Trophoblast cell (in vitro differentiated cells and primary cell): ENCODE results near the gene ARF1.

Experiments used
- DNase-seq, 2 donors: peaks; one replicate each; pipeline ENCODE4 v3.0.0-alpha.2; 2016
- H2AFZ ChIP-seq: 2 replicates; pipeline ENCODE4 v1.6.1; 2013; ENCODE audit warnings: low read length, moderate library complexity, mild to moderate bottlenecking; ENCODE audit not compliant: insufficient read depth, poor library complexity
- H2AK5ac ChIP-seq: 2 replicates; pipeline ENCODE4 v1.6.1; 2013; ENCODE audit warnings: mild to moderate bottlenecking, low read length
- H2BK120ac ChIP-seq: 2 replicates; pipeline ENCODE4 v1.6.1; 2013; ENCODE audit warnings: low read length, mild to moderate bottlenecking, moderate library complexity; ENCODE audit not compliant: insufficient read depth, poor library complexity
- H2BK12ac ChIP-seq: 2 replicates; pipeline ENCODE4 v1.6.1; 2013; ENCODE audit warnings: mild to moderate bottlenecking, low read length, moderate library complexity
- H2BK5ac ChIP-seq: 2 replicates; pipeline ENCODE4 v1.6.1; 2013; ENCODE audit warnings: low read length, low read depth, moderate library complexity, mild to moderate bottlenecking; ENCODE audit not compliant: poor library complexity
- H3K14ac ChIP-seq: 2 replicates; pipeline ENCODE4 v1.6.1; 2013; ENCODE audit warnings: mild to moderate bottlenecking, low read length
- H3K18ac ChIP-seq: 2 replicates; pipeline ENCODE4 v1.6.1; 2013; ENCODE audit warnings: mild to moderate bottlenecking, low read length
- H3K23ac ChIP-seq: 2 replicates; pipeline ENCODE4 v1.6.1; 2013; ENCODE audit warnings: low read length
- H3K27ac ChIP-seq: 2 replicates; pipeline ENCODE4 v1.5.1; 2013; ENCODE audit warnings: low read depth, mild to moderate bottlenecking, inconsistent platforms, low read length, moderate library complexity
- H3K27me3 ChIP-seq: 2 replicates; pipeline ENCODE4 v1.6.1; 2013; ENCODE audit warnings: inconsistent platforms, mild to moderate bottlenecking, low read length, moderate library complexity; ENCODE audit not compliant: insufficient read depth
- H3K36me3 ChIP-seq, 2 experiments: 1 replicate in 1 of 2; 2 replicates in 1 of 2; pipeline ENCODE4 v1.6.1; 2013; ENCODE audit warnings: low read length in 2 of 2, mild to moderate bottlenecking in 2 of 2, moderate library complexity in 1 of 2; ENCODE audit not compliant: insufficient read depth in 2 of 2, control insufficient read depth in 1 of 2
- H3K4ac ChIP-seq: 2 replicates; pipeline ENCODE4 v1.6.1; 2013; ENCODE audit warnings: low read depth, mild to moderate bottlenecking, low read length, moderate library complexity
- H3K4me1 ChIP-seq, 2 experiments: 1 replicate in 1 of 2; 2 replicates in 1 of 2; pipeline ENCODE4 v1.6.1; 2013; ENCODE audit warnings: low read length in 2 of 2, mild to moderate bottlenecking in 2 of 2, moderate library complexity in 1 of 2; ENCODE audit not compliant: insufficient read depth in 2 of 2, control insufficient read depth in 1 of 2
- H3K4me2 ChIP-seq: 2 replicates; pipeline ENCODE4 v1.6.1; 2013; ENCODE audit warnings: inconsistent platforms, mild to moderate bottlenecking, low read length, moderate library complexity
- H3K4me3 ChIP-seq: 2 replicates; pipeline ENCODE4 v1.5.1; 2013; ENCODE audit warnings: mild to moderate bottlenecking, low read depth, low read length, inconsistent platforms
- H3K79me1 ChIP-seq: one replicate; pipeline ENCODE4 v1.6.1; 2013; ENCODE audit warnings: low read length
- H3K79me2 ChIP-seq: 2 replicates; pipeline ENCODE4 v1.6.1; 2013; ENCODE audit warnings: low read length, mild to moderate bottlenecking; ENCODE audit not compliant: control insufficient read depth, insufficient read depth, poor library complexity
- H3K9ac ChIP-seq: 2 replicates; pipeline ENCODE4 v1.6.1; 2013; ENCODE audit warnings: mild to moderate bottlenecking, low read length
- H3K9me3 ChIP-seq: 2 replicates; pipeline ENCODE4 v1.6.1; 2013; ENCODE audit warnings: low read depth, mild to moderate bottlenecking, control low read depth, inconsistent platforms, low read length; ENCODE audit not compliant: insufficient read depth
- H4K12ac ChIP-seq: 2 replicates; pipeline ENCODE4 v1.6.1; 2013; ENCODE audit warnings: low read depth, mild to moderate bottlenecking, low read length, moderate library complexity
- H4K8ac ChIP-seq: 2 replicates; pipeline ENCODE4 v1.6.1; 2013; ENCODE audit warnings: low read depth, mild to moderate bottlenecking, low read length, moderate library complexity
- H4K91ac ChIP-seq: one replicate; pipeline ENCODE4 v1.6.1; 2013; ENCODE audit warnings: low read depth, mild to moderate bottlenecking, low read length, moderate library complexity
- WGBS: extraction: QIAGEN DNeasy Blood & Tissue Kit; methylation state at CpG from one replicate; pipeline ENCODE4 v1.1.7; 2013; ENCODE audit warnings: missing lambda C conversion rate; ENCODE audit not compliant: insufficient read length, insufficient coverage; ENCODE audit errors: extremely low coverage; 5-methylcytosine and 5-hydroxymethylcytosine counted together

The ARF1 gene

DNA sequence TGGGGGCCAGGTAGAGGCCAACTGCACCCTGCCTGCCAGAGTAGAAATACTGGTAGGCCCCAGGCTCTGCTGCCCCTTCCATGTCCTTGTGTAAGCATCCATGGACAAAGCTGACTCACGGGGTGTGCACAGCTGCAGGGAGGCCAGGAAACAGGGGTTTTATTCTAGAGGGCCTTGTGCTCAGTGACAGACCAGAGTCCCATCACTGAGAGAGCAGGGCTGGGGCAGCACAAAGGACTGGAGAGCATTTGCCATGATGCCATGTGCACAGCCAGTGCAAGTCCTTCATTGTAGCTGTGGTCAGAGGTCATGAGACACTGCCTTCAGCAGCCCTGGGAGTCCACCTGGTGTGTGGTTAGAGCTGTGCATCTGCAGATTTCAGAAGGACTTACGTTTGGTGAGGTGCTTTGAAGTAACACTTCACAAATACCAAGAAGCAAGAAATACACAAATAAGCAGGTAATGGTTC, 8.1 kb downstream of the ARF1 start:
- Histone ChIP-seq H2AFZ (no peak overlapping the region), H3K79me2 (peaks cover 78% of the 10 kb centered on the region), H3K27ac (no peak overlapping the region), H3K9ac (no peak overlapping the region), H2BK5ac (no peak overlapping the region), H3K18ac (no peak overlapping the region), H3K4me2 (no peak overlapping the region), H3K9me3 (peaks cover 7% of the 10 kb centered on the region), H3K23ac (no peak overlapping the region), H2BK12ac (no peak overlapping the region), H3K36me3 (peaks cover 26 to 45% of the 10 kb centered on the region in 2 experiments), H4K91ac (no peak overlapping the region), H2AK5ac (no peak overlapping the region), H3K79me1 (no peaks in the 10 kb centered on the region), H4K12ac (no peak overlapping the region), H3K4me1 (peaks cover 35 to 44% of the 10 kb centered on the region in 2 experiments), H2BK120ac (no peak overlapping the region), H3K4me3 (no peak overlapping the region), H3K4ac (peak overlapping the region; percentile 83), H4K8ac (no peak overlapping the region), H3K14ac (no peak overlapping the region), H3K27me3 (no peaks in the 10 kb centered on the region)
- WGBS: no CpG with 5 or more reads among the region's 2 CpGs
- DNase-seq: no peak

DNA sequence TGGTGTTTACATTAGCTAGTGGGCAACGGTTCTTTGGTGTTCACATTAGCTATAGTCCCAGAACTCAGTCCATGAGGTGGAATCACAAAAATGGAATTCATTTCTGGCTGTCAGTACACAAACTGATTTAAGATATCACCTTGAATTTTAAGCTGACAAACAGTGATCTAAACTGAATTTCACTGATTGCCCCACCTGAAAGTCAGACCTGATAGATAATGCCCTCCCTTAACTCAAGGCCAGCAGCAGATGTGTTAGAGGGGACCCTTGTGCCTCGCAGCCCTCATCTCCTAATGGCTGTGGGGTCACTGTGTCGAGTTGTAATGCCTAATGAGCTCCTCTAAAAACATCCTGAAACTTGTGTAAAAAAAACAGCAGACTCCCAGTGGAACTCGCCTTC, 8.6 kb downstream of the ARF1 start:
- Histone ChIP-seq H3K79me2 (peaks cover 78% of the 10 kb centered on the region), H3K27me3 (no peaks in the 10 kb centered on the region), H3K9ac (no peak overlapping the region), H3K27ac (no peak overlapping the region), H3K4me2 (no peak overlapping the region), H3K4ac (peak overlapping the region; percentile 83), H3K36me3 (peaks cover 29 to 45% of the 10 kb centered on the region in 2 experiments), H4K91ac (no peak overlapping the region), H3K18ac (no peak overlapping the region), H2BK5ac (no peak overlapping the region), H4K12ac (no peak overlapping the region), H2BK120ac (no peak overlapping the region), H2BK12ac (no peak overlapping the region), H2AFZ (no peak overlapping the region), H2AK5ac (no peak overlapping the region), H3K14ac (no peak overlapping the region), H4K8ac (no peak overlapping the region), H3K4me1 (peaks cover 33 to 39% of the 10 kb centered on the region in 2 experiments), H3K4me3 (no peak overlapping the region), H3K9me3 (peaks cover 7% of the 10 kb centered on the region), H3K79me1 (no peaks in the 10 kb centered on the region), H3K23ac (no peak overlapping the region)
- WGBS: no CpG with 5 or more reads among the region's 4 CpGs
- no peak for DNase-seq

DNA sequence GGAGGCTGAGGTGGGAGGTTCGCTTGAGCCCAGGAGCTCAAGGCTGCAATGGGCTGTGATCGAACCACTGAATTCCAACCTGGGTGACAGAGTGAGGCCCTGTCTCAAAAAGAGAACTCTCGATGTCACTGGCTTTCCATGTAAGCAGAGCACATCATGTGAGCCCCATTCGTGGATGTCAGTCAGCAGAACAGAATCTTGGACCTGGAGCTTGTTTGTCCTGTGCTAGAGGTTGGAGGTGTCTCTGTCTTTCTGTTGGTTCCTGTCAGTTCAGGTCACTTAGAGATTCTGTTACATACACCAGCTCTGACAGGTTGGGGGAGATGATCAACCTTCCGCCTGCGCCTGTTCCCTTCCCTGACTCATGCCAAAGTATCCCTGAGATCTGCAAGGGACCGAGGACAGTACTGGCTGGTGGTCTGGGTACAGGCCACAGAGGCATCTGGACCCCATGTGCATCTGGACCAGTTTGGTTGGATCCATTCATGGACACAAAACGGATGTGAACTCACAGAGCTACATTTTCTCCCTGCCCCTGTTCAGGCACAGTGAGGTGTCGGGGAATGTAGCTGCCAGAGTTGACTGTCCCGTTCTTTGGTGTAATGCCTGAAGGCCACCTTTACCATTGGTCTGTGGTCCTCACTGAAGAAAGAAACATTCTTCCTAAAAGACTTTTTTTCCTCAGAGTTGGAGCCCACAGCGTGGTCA, 10.0 kb downstream of the ARF1 start:
- WGBS: no CpG with 5 or more reads among the region's 11 CpGs
- Histone ChIP-seq H2AFZ (no peak overlapping the region), H3K14ac (no peak overlapping the region)

DNA sequence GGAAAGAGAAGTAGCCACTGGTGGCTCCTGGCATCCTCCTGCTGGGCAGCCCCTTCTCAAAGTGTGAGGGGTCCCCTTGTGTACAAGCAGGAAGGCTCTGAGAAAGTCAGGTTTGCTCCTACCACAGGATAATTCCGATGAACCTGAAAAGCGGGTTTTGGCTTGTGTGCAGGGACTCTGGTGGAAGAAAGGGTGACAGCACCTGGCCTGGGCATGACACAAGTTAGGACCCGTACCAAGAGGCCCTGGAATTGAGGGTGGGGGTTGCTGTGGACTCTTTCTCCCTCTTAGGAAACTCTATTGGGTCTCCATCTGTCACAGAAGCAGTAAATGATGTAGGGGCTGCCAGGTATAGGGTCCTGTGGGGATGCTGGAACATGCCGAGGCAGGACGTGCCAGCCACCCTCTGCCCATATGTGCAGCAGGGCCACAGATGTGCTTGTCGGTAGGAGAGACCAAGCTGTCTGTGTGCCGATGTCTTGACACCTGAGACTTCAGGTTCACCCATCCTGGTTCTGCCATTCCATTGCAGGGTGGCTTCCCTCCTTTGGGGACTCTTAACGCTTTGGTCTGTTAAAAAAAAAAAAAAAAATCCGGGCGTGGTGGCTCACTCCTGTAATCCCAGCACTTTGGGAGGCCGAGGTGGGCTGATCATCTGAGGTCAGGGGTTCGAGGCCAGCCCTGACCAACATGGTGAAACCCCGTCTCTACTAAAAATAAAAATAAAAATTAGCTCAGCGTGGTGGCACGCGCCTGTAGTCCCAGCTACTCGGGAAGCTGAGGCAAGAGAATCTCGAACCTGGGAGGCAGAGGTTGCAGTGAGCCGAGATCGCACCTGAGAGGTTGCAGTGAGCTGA, 10.8 kb downstream of the ARF1 start:
- no peak overlapping the region for H4K12ac ChIP-seq
- H4K8ac ChIP-seq: no peak overlapping the region
- H3K4ac ChIP-seq: peak overlapping the region; percentile 96
- H2BK12ac ChIP-seq: no peak overlapping the region
- H2AK5ac ChIP-seq: no peak overlapping the region
- no peak overlapping the region for H3K4me3 ChIP-seq
- peaks cover 71% of the 10 kb centered on the region for H3K79me2 ChIP-seq
- H3K18ac ChIP-seq: no peak overlapping the region
- no peak overlapping the region for H3K9ac ChIP-seq
- H3K4me2 ChIP-seq: no peak overlapping the region
- no peaks in the 10 kb centered on the region for H3K27me3 ChIP-seq
- no CpG with 5 or more reads among the region's 20 CpGs for WGBS
- peaks cover 48 to 60% of the 10 kb centered on the region in 2 experiments for H3K36me3 ChIP-seq
- H2AFZ ChIP-seq: no peak overlapping the region
- H3K4me1 ChIP-seq: peaks cover 29 to 31% of the 10 kb centered on the region in 2 experiments
- H4K91ac ChIP-seq: no peak overlapping the region
- peak; percentile 52 to 66 for DNase-seq
- H3K9me3 ChIP-seq: peaks cover 7% of the 10 kb centered on the region
- H3K14ac ChIP-seq: no peak overlapping the region
- H3K79me1 ChIP-seq: no peaks in the 10 kb centered on the region
- no peak overlapping the region for H3K23ac ChIP-seq
- H2BK120ac ChIP-seq: no peak overlapping the region
- H2BK5ac ChIP-seq: no peak overlapping the region
- no peak overlapping the region for H3K27ac ChIP-seq

More for the DNA sequence above, 10.0 kb downstream of the ARF1 start:
- Histone ChIP-seq H2BK5ac (no peak overlapping the region), H3K18ac (no peak overlapping the region), H3K4ac (peak overlapping the region; percentile 93), H2AK5ac (no peak overlapping the region), H3K27ac (no peak overlapping the region), H3K36me3 (peaks cover 43 to 56% of the 10 kb centered on the region in 2 experiments), H3K79me2 (peaks cover 77% of the 10 kb centered on the region), H4K12ac (no peak overlapping the region), H3K4me1 (peaks cover 33 to 37% of the 10 kb centered on the region in 2 experiments), H4K91ac (no peak overlapping the region), H3K79me1 (no peaks in the 10 kb centered on the region), H3K9ac (no peak overlapping the region), H2BK120ac (no peak overlapping the region), H3K4me2 (no peak overlapping the region), H3K23ac (no peak overlapping the region), H4K8ac (no peak overlapping the region), H3K9me3 (peaks cover 7% of the 10 kb centered on the region), H2BK12ac (no peak overlapping the region), H3K27me3 (no peaks in the 10 kb centered on the region), H3K4me3 (no peak overlapping the region)
- peak; percentile 35 to 52 for DNase-seq
